Measurements from ENCODE around the gene GULP1.

The GULP1 gene

DNA sequence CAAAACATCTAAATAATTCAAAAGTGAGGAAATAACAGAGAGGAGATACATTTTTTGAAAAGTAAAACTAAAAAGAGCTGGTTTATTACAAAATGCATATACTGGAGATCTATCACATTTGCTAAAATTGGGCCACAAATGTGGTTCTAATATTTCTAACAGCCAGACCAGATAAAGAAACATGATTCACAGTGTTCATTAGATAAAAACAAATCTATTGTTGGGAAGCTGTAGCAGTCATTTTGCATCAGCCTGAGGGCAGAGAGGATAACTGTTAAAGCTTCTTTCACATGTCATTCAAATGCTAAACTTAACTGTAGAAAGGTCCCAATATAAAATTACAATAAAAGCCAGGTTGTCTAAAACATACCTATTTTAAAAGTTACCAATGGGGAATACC, 148.3 kb downstream of the GULP1 start:
- ATAC-seq (ENCODE audit: low read depth): no peak
- no peak overlapping the region for H3K27ac ChIP-seq (ENCODE audit: poor library complexity, severe bottlenecking)

DNA sequence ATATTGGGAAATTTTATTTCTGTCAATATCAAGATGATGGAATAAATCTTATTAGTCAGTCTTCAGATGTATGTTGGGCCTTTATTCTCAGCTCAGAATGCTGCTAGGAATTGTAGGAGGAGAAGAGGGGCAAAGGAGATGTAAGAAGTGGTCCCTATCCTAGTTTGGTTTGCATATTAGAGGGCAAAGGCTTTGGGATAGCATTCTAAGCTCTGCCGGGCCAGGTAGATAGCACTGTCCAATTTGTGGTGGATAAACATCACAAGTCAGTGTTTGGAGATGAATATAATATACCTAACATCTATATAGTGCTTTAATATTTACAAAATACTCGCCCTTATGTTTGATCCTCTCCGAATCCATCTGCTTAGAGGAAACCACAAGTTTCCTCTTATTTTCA, 149.2 kb downstream of the GULP1 start:
- DNase-seq (ENCODE audit: low spot score) (no peak), ATAC-seq (ENCODE audit: low read depth) (no peak)
- Histone ChIP-seq H3K4me1 (ENCODE audit: insufficient read depth, poor library complexity, severe bottlenecking) (no peaks in the 10 kb centered on the region), H3K27me3 (ENCODE audit: insufficient read depth, poor library complexity, severe bottlenecking) (no peaks in the 10 kb centered on the region), H3K9me3 (ENCODE audit: severe bottlenecking) (no peaks in the 10 kb centered on the region), H3K27ac (ENCODE audit: poor library complexity, severe bottlenecking) (no peak overlapping the region), H3K4me3 (ENCODE audit: severe bottlenecking) (no peak overlapping the region), H3K36me3 (ENCODE audit: low read depth) (no peaks in the 10 kb centered on the region)
- TF ChIP-seq CTCF (IDR thresholded peaks at IDR 0.05; ENCODE audit: poor library complexity, severe bottlenecking): no peak

More for the DNA sequence above, 148.3 kb downstream of the GULP1 start:
- no peak for TF ChIP-seq CTCF (IDR thresholded peaks at IDR 0.05; ENCODE audit: poor library complexity, severe bottlenecking)
- H3K36me3 ChIP-seq (ENCODE audit: low read depth): no peaks in the 10 kb centered on the region
- DNase-seq (ENCODE audit: low spot score): no peak
- no peaks in the 10 kb centered on the region for H3K9me3 ChIP-seq (ENCODE audit: severe bottlenecking)
- H3K4me3 ChIP-seq (ENCODE audit: severe bottlenecking): no peak overlapping the region
- H3K4me1 ChIP-seq (ENCODE audit: insufficient read depth, poor library complexity, severe bottlenecking): no peaks in the 10 kb centered on the region
- H3K27me3 ChIP-seq (ENCODE audit: insufficient read depth, poor library complexity, severe bottlenecking): no peaks in the 10 kb centered on the region

- H3K27ac ChIP-seq (ENCODE audit: poor library complexity, severe bottlenecking): no peak overlapping the region
Measured at GRCh38 chr2:188441288-188441947, 149.7 kb downstream of the GULP1 start.

DNA sequence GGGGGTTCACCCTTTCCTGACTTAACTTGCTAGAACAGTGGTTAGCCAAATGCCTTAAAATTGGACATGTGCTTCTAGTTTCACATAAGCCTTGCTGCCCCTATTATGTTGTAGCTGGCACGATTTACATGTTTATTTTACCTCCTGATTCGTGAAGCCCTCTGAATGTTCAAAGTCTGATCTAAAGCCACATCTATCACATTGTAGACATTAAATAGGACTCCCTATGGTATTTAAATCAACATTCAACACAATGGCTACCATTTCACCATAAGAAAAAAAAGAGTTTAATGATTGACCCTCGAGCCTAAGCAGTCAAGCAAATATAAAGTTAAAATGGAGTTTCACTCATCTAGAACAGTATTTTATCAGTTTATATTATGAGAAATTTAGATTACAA, 151.5 kb downstream of the GULP1 start:
- no peak overlapping the region for H3K27ac ChIP-seq (ENCODE audit: poor library complexity, severe bottlenecking)
- H3K27me3 ChIP-seq (ENCODE audit: insufficient read depth, poor library complexity, severe bottlenecking): no peaks in the 10 kb centered on the region
- no peaks in the 10 kb centered on the region for H3K9me3 ChIP-seq (ENCODE audit: severe bottlenecking)
- H3K4me1 ChIP-seq (ENCODE audit: insufficient read depth, poor library complexity, severe bottlenecking): no peaks in the 10 kb centered on the region
- no peak overlapping the region for H3K4me3 ChIP-seq (ENCODE audit: severe bottlenecking)
- TF ChIP-seq CTCF (IDR thresholded peaks at IDR 0.05; ENCODE audit: poor library complexity, severe bottlenecking): no peak
- DNase-seq (ENCODE audit: low spot score) (no peak), ATAC-seq (ENCODE audit: low read depth) (no peak)
- H3K36me3 ChIP-seq (ENCODE audit: low read depth): no peaks in the 10 kb centered on the region

More at GRCh38 chr2:188441288-188441947, 149.7 kb downstream of the GULP1 start:
- ATAC-seq (ENCODE audit: low read depth) (no peak), DNase-seq (ENCODE audit: low spot score) (no peak)
- Histone ChIP-seq H3K27me3 (ENCODE audit: insufficient read depth, poor library complexity, severe bottlenecking) (no peaks in the 10 kb centered on the region), H3K36me3 (ENCODE audit: low read depth) (no peaks in the 10 kb centered on the region), H3K9me3 (ENCODE audit: severe bottlenecking) (no peaks in the 10 kb centered on the region), H3K4me3 (ENCODE audit: severe bottlenecking) (no peak overlapping the region), H3K4me1 (ENCODE audit: insufficient read depth, poor library complexity, severe bottlenecking) (no peaks in the 10 kb centered on the region)
- no peak for TF ChIP-seq CTCF (IDR thresholded peaks at IDR 0.05; ENCODE audit: poor library complexity, severe bottlenecking)

GRCh38 chr2:188444106-188444835, 152.6 kb downstream of the GULP1 start:
- Histone ChIP-seq H3K4me3 (ENCODE audit: severe bottlenecking) (no peak overlapping the region), H3K36me3 (ENCODE audit: low read depth) (no peaks in the 10 kb centered on the region)

More at GRCh38 chr2:188444106-188444835, 152.6 kb downstream of the GULP1 start:
- Histone ChIP-seq H3K27ac (ENCODE audit: poor library complexity, severe bottlenecking) (no peak overlapping the region), H3K4me1 (ENCODE audit: insufficient read depth, poor library complexity, severe bottlenecking) (no peaks in the 10 kb centered on the region), H3K27me3 (ENCODE audit: insufficient read depth, poor library complexity, severe bottlenecking) (no peaks in the 10 kb centered on the region), H3K9me3 (ENCODE audit: severe bottlenecking) (no peaks in the 10 kb centered on the region)
- ATAC-seq (ENCODE audit: low read depth) (no peak), DNase-seq (ENCODE audit: low spot score) (no peak)
- no peak for TF ChIP-seq CTCF (IDR thresholded peaks at IDR 0.05; ENCODE audit: poor library complexity, severe bottlenecking)

Measured in RWPE2 (cell line).